ENCODE data around the gene POLDIP3. TPM values are rescaled to one million over a fixed set of nuclear protein-coding genes. Genes with fewer than 3 reads are reported as not detected.
A peak's percentile ranks its signal among the peaks of the same experiment; 100 is the strongest.

Gene POLDIP3
- total and polyA plus RNA-seq, 2 donors (not counting 1 experiment from before 2014, with no cell fraction given) = 28.2 to 31.0 TPM

DNA sequence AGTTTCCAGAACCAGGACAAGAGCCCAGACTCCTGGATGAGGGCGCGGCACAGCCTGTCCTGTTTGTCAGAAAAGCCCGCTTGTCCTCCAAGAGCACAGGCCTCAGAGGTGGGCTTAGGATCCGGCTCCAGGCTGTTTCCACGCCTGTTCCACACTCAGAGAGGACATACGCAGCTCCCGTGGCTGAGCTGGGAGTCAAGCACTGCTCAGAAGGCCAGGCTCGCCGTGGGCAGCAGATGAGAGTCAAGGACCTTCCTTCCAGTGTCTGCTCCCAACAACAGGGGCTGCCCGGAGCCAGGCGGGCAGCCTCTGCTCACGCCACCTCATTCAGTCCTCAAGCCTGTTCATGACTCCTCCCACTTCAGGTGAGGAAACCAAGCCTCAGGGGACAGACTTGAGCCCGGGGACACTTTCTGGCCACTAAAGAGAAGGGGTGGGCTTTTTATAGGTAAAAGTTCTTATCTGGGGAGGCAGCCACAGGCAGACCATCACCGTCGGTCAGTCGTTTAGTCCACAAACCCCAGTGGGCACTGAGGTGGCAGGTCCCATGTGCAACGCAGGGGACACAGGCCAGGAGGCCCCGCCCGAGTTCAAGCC lies 30.8 kb upstream of the POLDIP3 start:
- H3K79me2 ChIP-seq (ENCODE audit: control insufficient read depth, insufficient read depth, low read length) = peaks cover 80% of the 10 kb centered on the region
- H3K9me3 ChIP-seq (ENCODE audit: control insufficient read depth, insufficient read depth, low read depth, low read length) = no peaks in the 10 kb centered on the region
- peak overlapping the region in 1 of 4 experiments; percentile 42 for H3K4me3 ChIP-seq (replicated peaks in 1 of 4; ENCODE audit: control extremely low read depth in 1 of 4, insufficient read depth in 1 of 4, low read depth in 3 of 4, low read length in 4 of 4)
- peak overlapping the region; percentile 42 for H3K9ac ChIP-seq (ENCODE audit: insufficient read depth, low read length)
- H3K36me3 ChIP-seq (ENCODE audit: control insufficient read depth, insufficient read depth, low read length) = no peaks in the 10 kb centered on the region
- no peak for TF ChIP-seq EZH2 (IDR thresholded peaks at IDR 0.05; ENCODE audit: low read length, missing control alignments)
- TF ChIP-seq, protein P1, sequence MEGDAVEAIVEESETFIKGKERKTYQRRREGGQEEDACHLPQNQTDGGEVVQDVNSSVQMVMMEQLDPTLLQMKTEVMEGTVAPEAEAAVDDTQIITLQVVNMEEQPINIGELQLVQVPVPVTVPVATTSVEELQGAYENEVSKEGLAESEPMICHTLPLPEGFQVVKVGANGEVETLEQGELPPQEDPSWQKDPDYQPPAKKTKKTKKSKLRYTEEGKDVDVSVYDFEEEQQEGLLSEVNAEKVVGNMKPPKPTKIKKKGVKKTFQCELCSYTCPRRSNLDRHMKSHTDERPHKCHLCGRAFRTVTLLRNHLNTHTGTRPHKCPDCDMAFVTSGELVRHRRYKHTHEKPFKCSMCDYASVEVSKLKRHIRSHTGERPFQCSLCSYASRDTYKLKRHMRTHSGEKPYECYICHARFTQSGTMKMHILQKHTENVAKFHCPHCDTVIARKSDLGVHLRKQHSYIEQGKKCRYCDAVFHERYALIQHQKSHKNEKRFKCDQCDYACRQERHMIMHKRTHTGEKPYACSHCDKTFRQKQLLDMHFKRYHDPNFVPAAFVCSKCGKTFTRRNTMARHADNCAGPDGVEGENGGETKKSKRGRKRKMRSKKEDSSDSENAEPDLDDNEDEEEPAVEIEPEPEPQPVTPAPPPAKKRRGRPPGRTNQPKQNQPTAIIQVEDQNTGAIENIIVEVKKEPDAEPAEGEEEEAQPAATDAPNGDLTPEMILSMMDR (conservative IDR thresholded peaks at IDR 0.05 in 1 of 2, IDR thresholded peaks at IDR 0.05 in 1 of 2; ENCODE audit: low read depth in 1 of 2, low read length in 2 of 2) = no peak
- peak overlapping the region; percentile 60 for H3K4me2 ChIP-seq (ENCODE audit: extremely low read depth, insufficient read depth, low read length)
- no peaks in the 10 kb centered on the region for H4K20me1 ChIP-seq (ENCODE audit: control insufficient read depth, extremely low read depth, insufficient read depth, low read length)
- no peaks in the 10 kb centered on the region for H3K27me3 ChIP-seq (ENCODE audit: control insufficient read depth, insufficient read depth, low read length)
- peak overlapping the region; percentile 46 for H3K27ac ChIP-seq (ENCODE audit: insufficient read depth, low read length)
- H3K4me1 ChIP-seq (ENCODE audit: control insufficient read depth, extremely low read depth, insufficient read depth, low read length) = peaks cover 32% of the 10 kb centered on the region
- no peak overlapping the region for H2AFZ ChIP-seq (ENCODE audit: low read length)
- no peak for DNase-seq (ENCODE audit: low read depth in 2 of 2)

- TF ChIP-seq, protein P1 (conservative IDR thresholded peaks at IDR 0.05 in 1 of 2, IDR thresholded peaks at IDR 0.05 in 1 of 2; ENCODE audit: low read depth in 1 of 2, low read length in 2 of 2) = no peak
- TF ChIP-seq EZH2 (IDR thresholded peaks at IDR 0.05; ENCODE audit: low read length, missing control alignments) = no peak
Measured at GRCh38 chr22:42644422-42645340, 30.0 kb upstream of the POLDIP3 start.

More at GRCh38 chr22:42644422-42645340, 30.0 kb upstream of the POLDIP3 start:
- peak overlapping the region in 1 of 4 experiments; percentile 42 for H3K4me3 ChIP-seq (replicated peaks in 1 of 4; ENCODE audit: control extremely low read depth in 1 of 4, insufficient read depth in 1 of 4, low read depth in 3 of 4, low read length in 4 of 4)
- H3K27me3 ChIP-seq (ENCODE audit: control insufficient read depth, insufficient read depth, low read length) = no peaks in the 10 kb centered on the region
- peaks cover 32% of the 10 kb centered on the region for H3K4me1 ChIP-seq (ENCODE audit: control insufficient read depth, extremely low read depth, insufficient read depth, low read length)
- H2AFZ ChIP-seq (ENCODE audit: low read length) = no peak overlapping the region
- H3K9ac ChIP-seq (ENCODE audit: insufficient read depth, low read length) = no peak overlapping the region
- peaks cover 84% of the 10 kb centered on the region for H3K79me2 ChIP-seq (ENCODE audit: control insufficient read depth, insufficient read depth, low read length)
- DNase-seq (ENCODE audit: low read depth in 2 of 2) = peak; percentile 36 to 42
- H3K36me3 ChIP-seq (ENCODE audit: control insufficient read depth, insufficient read depth, low read length) = no peaks in the 10 kb centered on the region
- no peaks in the 10 kb centered on the region for H3K9me3 ChIP-seq (ENCODE audit: control insufficient read depth, insufficient read depth, low read depth, low read length)
- peak overlapping the region; percentile 46 for H3K27ac ChIP-seq (ENCODE audit: insufficient read depth, low read length)
- H4K20me1 ChIP-seq (ENCODE audit: control insufficient read depth, extremely low read depth, insufficient read depth, low read length) = no peaks in the 10 kb centered on the region
- peak overlapping the region; percentile 60 for H3K4me2 ChIP-seq (ENCODE audit: extremely low read depth, insufficient read depth, low read length)
